C1 segment of cervical spinal cord (tissue), 14 donors: ENCODE data around the gene EPHB1.
A peak's percentile ranks its signal among the peaks of the same experiment; 100 is the strongest.

Experiments used
- DNase-seq, 14 donors: peaks; one replicate each; lab custom pipeline; 2025; lab: John Stamatoyannopoulos, UW

The EPHB1 gene

DNA sequence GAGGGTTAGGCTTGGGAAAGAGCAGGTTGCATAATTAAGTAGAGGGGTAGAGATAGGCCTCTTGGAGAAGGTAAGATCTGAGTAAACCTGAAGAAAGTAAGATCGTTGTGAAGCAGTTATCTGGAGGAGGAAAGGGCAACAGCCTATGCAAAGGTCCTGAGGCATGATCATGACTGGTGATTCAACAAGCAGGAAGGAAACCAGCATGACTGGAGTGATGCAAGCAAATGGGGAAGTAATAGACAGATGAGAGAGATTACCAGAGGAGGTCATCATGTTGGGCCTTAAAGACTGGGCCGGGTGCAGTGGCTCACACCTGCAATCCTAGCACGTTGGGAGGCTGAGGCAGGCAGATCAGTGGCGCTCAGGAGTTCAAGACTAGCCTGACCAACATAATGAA lies 360.2 kb downstream of the EPHB1 start:
- DNase-seq, result no peak

DNA sequence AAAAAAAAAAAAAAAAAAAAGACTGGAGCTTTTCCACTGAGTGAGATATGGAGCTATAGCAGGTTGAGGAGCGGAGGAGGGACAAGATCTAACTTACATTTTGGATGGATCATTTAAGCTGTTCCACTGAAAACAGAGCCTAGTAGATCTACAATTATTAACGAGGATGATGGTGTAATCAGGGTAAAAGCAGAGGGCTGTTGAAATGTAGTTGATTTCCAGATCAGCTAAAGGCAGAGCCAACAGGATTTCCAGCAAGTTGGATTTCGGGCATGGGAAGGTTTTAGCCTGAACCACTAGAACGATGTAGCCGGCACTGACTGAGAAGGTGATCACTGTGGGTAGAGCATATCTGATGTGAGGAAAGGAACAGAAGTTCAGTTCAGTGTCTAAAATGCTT lies 360.7 kb downstream of the EPHB1 start:
- DNase-seq, result no peak

DNA sequence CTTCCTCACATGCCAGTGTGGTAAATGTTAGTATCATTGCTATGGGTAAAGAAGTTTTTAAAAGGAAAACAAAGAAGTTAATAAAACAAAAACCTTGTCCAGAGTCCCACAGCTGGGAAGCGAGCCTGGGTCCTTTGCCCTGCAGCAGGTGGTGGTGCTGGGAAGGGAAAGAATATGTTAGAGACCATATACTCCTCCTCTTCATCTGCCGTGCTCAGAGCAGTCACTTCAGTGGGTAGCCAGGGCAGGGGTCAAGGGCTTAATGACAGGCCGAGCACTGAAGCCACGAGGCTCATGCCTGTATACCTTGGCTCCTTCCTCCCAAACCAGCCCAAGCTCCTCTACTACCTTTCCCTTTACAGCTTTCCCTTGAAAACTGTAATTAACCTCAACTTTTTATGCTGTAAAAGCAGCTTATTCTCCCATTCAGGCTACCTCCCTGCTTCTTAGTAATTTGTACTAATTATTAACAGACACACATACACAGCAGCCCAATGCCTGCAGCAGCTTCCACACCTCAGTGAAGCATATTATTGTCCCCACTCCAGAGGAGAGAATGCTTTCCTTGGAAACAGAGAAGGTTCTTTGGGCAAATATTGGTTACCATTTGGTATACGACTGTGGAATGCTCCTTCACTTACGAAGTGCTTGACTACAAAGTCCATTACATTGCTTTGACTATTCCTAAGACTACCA lies 362.1 kb downstream of the EPHB1 start:
- DNase-seq, result no peak

DNA sequence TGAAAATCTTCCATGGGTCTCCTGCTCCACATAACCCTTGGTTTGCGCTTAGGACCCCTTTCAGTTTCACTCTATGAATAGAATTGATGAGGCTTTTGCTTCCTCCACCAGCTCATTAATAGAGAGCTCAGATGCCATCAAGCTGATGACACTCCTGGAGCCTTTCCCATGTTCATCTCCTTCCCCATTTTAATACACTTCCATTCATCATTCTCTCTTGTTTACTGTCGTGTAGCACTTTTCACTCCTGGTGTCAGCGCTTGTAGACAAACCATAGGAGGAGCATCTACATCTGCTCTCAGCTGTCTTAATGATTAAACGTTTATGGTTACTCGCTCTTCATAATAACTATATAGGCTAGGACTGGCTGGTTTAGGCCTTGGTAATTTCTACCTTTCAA lies 363.5 kb downstream of the EPHB1 start:
- DNase-seq, result no peak

DNA sequence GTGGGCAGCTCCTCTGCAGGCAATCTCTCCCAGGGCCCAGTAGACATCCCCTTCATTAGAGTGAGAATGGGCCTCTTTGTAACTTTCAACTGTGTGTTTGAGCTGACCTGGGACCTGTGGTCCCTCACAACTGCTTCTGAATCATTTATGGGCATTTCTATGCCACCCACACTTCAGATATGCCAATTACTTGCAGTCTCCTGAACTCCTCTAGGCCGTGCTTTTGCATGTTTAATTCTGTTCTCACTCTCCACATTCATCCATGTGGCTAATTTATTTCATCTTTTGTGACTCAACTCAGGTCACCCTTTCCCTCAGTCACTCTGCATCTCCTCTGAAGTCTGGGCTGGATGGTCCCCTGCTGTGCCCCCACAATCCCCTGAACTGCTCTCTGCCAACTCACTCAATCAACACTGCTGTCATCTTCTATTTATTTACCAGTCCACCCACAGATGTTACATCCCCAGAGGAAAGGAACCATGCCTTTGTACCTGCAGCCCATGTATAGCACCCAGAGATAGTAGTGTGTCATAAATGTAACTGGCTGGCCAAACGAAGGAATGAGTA lies 364.7 kb downstream of the EPHB1 start:
- no peak for DNase-seq

DNA sequence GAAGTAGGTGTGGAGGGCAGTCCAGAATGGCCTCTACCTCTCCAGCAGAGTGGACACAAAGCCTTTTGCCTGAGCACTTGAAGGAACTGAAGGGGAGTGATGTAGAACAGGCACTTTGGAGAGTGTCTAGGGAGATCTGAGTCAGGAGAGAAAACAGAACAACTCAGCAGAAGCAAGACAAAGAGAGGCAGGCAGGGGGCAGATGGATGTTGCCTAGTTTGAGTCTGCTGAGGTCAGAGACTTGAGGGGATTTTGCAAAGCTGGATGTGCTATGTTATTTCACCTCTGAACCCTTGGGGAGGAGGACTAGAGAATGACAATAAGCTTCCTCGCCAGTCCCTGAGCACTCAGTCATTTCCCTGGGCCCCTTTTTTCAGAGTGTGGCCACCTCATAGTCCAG lies 366.4 kb downstream of the EPHB1 start:
- no peak for DNase-seq

DNA sequence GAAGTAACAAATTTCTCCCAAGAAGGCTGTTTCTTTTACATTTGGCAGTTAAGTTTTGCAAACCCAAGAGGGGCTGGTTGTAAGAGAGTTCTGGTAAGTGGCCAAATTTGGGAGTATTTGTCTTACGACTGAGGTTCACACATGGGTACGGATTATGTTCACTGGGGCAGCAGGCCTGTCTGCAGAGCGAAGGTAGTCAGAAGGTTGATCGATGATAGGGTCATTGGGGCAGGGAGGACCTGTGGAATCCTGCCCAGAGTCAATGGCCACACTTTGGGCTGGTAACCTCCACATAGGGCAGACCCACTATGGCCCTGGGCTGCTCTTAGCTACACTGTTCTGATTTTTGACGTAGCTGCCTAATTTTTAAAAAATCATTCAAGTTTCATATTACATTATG lies 368.6 kb downstream of the EPHB1 start:
- no peak for DNase-seq

DNA sequence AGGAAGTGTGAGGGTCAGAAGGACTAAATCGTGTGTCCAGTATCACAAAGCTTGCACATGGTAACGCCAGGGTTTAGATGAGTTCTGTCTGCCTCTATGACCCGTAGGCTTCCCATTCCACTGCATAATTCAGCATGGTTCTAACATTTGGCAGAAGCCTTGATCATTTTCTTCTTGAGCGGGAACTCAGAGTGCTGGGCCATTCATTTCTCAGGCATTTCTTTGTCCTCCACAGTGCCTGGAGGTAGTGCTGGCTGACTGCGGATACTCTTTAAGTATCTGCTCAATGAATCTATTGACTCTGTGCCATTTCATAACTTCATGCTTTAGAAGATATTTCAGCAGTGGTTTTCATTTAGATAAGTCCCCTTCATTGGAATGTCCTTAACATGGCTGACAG lies 370.2 kb downstream of the EPHB1 start:
- DNase-seq, result no peak

DNA sequence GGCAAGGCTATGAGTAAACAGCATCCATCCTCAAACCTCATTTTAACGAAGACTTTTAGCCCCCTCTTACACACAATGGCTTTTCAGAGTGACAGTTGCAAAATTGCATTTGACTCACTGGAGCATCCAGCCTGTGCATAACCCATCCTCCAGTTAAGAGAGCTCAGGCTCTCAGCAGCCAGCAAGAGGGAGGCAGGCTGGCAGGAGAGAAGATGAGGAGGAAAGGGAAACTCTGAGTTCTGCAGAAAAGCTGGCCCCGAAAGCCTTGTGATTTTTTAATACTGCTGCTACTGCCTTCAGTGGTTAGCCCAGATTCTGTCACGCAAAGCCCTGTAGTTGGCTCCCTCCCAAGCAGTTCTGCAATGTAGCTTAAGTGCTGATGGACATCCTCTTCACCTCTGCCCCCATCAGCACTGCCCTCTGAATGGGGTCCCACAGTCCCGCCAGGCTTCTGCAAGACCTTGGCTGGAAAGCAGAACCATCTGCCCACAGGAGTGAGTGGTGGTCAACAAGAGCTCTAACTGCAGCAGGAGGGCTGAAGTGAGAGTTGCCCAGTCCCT lies 371.3 kb downstream of the EPHB1 start:
- DNase-seq, result peak in 1 of 14 donors; percentile 21

DNA sequence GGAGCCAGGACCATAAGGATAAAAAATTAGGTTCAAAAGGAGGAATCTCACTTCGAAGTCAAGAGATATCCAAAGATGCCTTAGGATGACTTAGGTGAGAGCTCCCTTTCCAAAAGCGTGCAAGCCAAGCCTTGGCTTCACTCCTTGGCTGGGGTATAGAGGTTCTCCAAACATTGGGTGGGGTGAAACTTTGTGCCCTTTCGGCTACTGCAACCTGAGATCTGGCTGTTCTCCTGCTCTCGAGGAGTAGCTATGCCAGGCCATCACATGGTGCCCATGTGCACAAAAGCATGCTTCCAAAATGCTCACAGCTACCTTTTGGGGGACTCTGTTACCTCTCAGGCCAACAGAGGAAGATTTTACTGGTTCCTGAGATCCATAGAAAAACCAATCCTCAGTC lies 373.8 kb downstream of the EPHB1 start:
- no peak for DNase-seq

DNA sequence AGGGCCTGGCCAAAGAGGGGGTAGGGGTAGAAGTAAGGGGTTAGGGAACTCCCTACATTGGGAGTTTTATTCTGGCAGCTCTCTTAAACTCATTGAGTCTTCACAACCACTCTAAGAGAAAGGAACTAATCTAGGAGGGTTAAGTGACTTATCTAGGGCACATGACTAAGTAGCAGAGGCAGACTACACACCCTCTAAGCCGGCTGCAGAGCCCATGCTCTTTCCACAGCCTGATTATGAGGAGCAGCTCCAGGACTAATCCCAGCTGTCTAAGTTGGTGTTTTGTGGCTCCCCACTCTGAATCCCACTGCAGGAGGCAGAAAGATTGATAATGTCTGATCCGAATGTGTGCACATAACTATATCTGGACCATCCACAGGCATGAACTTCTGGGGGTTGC lies 374.6 kb downstream of the EPHB1 start:
- DNase-seq, result no peak

DNA sequence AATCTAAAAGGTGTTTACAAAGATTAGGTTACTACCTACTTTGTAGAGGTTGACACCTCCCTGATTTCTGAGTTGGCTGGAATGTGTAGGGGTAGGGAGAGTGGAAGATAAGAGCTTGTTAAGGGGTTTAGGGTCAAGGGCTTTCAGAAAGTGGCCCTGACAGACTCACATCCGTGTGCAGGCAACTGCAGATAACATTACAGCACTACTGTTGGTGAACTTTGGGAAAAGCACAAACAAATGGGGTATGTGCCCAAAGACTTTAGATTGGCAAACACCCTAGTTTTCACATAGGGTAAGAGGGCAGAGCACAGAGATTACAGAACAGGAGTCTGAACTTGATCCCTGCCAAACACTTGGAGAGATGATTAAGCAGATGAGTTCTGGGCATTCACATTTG lies 375.7 kb downstream of the EPHB1 start:
- DNase-seq, result no peak

DNA sequence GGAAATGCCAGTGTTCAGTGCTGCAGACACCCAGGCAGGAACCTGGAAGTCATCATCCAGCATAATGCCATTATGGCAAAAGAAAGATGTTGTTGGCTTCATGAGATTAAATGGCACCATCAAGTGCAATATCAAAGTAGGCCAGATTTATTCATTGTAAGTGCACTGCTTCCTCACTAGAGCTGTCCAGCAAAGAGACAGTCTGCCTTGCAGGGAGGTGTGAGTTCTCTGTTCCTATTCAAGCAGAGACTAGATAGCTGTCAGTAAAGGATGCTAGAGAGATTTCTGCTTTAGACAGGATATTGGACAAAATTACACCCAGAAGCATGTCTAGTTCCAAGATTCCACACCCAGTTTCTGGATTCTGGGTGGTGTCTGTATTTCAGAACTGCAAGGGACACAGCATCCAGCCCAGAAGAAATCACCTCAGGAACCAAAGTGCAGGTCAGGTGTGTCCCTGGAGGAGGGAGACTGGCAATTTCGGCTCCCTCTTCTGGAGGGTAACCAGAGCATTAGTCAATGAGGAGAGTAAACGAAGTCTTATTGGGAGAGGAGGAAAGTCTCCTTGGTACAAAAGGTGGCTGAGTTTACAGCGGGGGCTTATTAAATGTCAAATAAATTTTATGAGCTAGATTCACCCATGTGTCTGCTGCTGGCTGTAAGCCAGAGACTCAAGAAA lies 377.3 kb downstream of the EPHB1 start:
- DNase-seq, result peak in 1 of 14 donors; percentile 7

DNA sequence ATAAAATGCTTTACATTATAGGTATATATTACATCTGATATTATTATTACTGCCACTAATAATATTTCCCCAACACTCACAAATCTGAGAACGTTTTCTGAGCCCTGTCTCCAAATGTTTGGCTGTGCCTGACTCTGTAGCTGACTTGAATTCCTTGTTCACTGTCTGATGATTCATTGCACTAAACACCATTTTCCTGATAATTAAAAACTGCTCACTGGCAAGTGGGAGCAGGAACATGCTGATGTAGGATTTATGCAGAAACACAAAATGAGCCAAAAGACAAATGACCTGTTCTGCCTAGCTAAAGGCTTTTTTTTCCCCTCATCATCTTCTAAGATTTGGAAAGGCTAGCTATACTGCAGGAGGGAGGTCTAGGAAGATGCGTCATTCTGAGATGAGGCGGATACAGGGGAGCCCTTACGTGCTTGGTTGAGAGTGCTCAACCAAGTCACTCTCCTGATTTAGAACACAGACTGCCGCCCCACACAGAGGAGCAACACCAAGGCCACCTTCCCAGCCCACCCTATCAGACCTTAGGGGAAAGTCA lies 380.7 kb downstream of the EPHB1 start:
- DNase-seq, result no peak

DNA sequence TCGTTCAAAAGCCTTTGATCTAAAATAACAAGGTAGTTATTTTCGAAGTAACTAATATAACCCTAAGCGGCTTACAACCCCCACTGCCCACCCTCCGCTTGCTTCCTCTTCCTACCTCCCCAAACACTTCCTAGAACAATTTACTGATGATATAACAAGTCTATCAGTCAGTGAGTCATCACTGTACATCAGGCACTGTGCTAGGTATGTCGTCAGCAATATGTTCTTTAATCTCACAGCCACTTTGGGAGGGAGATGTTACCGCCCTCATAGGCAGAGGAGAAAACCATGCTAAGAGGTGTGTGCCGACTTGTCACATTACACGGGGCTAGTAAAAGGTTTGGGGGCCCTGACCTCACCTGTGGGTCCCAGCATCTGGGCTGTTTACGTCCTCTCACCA lies 381.8 kb downstream of the EPHB1 start:
- DNase-seq, result no peak

DNA sequence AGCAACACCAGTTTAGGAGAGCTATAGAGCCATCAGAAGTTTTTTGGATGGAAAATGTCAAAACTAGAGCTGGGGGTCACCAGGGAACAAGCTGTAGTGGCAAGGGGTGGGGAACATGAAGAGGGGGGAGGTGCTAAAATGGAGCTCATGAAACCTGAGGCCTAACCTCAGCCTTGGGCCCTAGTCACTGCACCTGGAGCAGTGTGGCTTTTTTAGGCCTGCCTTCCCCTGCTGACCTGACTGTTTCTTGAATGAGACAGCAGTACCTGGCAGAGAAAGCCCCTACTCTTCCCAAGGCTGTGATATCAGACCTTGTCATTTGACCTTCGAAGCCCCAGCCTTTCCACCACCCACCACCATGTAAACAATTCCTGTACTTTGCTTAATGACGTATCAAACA lies 383.5 kb downstream of the EPHB1 start:
- DNase-seq, result no peak

DNA sequence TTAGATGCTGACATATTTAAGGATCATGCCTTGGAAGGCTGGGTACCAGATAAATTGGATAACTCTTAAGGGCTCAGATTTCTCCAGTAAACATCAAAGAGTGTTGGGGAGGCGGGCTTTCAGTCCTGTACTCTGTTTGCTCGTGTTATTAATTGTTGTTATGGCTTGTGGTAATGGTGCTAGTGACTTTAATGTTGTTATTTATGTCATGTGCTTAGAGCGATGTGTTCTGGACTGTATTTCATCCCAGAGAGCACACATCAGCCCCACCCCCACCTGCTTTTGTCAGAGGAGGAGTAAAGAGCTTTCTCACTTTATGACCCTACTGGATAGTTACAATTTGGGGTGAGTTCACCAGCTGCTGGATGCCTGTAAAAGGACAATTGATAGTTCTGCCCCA lies 386.3 kb downstream of the EPHB1 start:
- DNase-seq, result no peak

DNA sequence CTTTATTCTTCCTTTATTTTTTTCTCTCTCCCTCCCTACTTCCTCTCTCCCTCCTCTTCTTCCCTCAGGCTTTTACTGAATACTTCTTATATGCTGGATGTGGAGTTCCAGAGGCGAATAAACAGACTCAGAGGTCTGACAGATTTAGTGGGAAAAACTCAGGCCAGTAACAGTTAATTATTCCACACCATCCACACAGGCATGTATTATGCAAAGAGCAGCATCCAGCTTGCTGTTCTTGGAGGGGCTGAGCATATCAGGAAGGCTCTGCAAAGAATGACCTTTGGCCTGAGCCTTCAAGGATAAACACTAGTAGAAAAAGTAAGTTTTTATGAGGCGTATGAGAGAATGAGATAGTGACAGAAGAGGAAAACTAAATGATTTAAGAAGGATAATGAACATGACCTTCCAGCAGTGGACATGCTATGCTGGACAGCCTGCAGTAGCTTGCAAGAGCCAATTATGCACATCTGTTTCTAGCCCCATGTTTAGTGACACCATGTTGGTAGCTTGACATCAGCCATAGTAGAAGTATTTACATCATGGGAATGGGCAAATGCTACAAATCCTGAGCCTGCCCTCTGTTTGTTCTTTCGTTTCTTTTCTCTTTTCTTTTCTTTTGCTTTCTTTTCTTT lies 387.4 kb downstream of the EPHB1 start:
- no peak for DNase-seq

DNA sequence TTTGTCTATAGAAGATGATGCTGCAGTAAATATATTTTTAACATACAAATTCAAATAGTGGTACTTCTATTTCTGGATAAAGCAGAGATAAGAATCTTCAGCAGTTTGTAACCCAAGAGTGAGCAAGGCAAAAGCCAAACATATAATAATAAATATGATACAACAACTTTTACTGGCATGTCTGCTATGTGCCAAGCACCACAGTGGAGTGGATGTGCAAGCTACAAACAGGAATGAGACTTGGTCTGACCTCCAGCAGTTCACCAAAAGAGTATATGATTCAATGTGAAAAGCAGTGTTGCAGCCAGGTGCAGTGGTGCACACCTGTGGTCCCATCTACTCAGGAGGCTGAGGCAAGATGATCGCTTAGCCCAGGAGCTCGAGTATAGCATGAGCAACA lies 395.6 kb downstream of the EPHB1 start:
- DNase-seq, result no peak

DNA sequence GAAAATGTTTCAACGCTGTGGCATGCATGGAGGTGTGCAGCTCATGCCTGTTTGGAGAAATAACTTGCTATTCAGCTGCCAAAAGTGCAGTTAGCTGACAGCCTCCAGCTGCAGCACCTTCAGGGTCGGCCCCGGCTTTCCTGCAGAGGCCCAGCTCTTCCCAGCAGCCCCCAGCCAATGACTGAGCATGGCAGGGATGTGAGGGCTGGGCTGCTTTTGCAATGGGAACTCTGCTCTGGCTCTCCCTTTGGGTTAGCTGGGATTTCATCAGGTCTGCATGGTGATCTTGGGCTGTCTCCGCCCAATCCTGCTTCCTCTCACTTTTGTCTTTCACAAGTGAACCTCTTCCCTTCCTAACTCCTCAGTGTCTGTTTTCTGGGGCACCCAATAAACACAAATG lies 396.6 kb downstream of the EPHB1 start:
- DNase-seq, result no peak

DNA sequence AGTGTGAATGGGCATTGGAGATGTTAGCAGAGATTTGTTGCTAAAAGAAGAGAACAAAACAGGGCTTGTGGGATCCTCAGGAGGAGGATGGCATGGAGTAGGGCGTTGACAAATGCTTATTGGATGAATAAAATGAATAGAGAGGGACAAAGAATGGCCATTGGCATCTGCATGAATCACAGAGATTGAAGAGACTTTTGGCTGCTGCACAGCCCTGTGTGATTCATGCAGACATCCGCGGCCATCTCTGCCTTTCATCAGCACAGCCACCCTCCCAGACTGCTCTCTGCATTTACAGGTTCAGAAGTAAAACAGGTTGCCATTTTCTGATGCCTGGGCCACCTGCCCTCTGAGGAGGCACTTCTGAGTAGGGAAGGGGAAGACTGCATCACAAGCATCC lies 397.9 kb downstream of the EPHB1 start:
- DNase-seq, result peak in 3 of 14 donors; percentile 15 to 56 (median 37)

DNA sequence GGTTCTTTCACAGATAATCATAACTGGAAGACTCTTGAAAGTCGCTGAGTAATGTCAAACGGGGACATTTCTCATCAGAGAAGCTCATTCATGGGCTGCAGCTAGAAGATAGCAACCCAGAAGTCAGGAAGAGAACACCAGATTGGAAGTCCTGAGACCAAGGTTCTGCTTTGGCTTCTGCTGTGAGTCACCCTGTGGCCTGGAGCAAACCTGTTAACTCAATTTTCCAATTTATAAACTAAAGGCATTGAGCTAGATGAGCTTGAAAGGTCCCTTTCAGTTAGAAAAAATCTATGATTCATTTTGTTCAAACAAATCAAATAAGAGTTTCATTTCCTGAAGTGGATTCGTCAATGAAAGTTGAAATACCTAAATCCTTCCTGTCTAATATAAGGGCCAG lies 402.2 kb downstream of the EPHB1 start:
- DNase-seq, result no peak
